NB4 (cell line): Measurements from ENCODE around the gene OR2AK2.

ENCODE experiments used
- CTCF ChIP-seq: IDR thresholded peaks from one replicate; pipeline ENCODE4 v1.5.1; 2012; ENCODE audit warnings: low read depth, low read length
- POLR2A ChIP-seq: IDR thresholded peaks from 2 replicates; pipeline ENCODE4 v1.6.1; 2011; ENCODE audit warnings: mild to moderate bottlenecking; ENCODE audit not compliant: insufficient read length; ENCODE audit errors: extremely low read depth
- TF ChIP-seq, protein P1 (sequence below): IDR thresholded peaks from 2 replicates; pipeline ENCODE4 v1.6.1; 2011; ENCODE audit warnings: low read depth, low read length

DNA sequence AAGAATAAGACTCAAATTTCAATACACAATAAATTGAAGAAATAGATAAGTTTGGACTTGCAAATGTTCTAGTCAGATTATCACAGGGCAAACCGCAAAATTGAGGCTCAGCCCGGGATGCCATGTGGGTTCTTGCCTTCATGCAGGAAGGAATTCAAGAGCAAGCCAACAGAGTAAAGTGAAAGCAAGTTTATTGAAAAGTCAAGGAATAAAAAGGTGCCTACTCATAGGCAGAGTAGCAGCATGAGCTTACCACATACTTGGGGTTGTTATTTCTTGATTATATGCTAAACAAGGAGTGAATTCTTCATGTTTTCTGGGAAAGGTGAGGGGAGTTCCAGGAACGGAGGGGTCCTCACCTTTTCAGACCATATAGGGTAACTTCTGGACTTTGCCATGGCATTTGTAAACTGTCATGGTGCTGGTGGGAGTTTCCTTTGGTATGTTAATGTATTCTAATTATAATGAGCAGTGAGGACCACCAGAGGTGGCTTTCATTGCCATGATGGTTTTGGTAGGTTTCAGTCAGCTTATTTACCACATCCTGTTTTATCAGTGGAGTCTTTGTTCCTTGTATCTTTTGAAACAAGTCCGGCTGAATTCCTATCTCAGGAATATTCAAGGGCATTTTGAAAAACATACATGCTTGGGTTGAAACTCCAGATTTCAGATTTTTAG is 2.0 kb upstream of the OR2AK2 start:
- TF ChIP-seq CTCF (no peak), POLR2A (no peak)
- TF ChIP-seq, protein P1, sequence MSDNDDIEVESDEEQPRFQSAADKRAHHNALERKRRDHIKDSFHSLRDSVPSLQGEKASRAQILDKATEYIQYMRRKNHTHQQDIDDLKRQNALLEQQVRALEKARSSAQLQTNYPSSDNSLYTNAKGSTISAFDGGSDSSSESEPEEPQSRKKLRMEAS: no peak
